H1 (cell line): ENCODE measurements around the gene SHROOM2. TPM values are rescaled to one million over a fixed set of nuclear protein-coding genes. Genes with fewer than 3 reads are reported as not detected.

Source experiments
- CBX8 ChIP-seq: fragments of 300-800, 300-1000 bp; sonication (generic); IDR thresholded peaks from 2 replicates; pipeline ENCODE4 v1.7.1; 2016; ENCODE audit warnings: low read depth, low read length, borderline replicate concordance
- CEBPB ChIP-seq: IDR thresholded peaks from 2 replicates; pipeline ENCODE4 v1.6.1; 2012; ENCODE audit warnings: low read depth, low read length
- CHD2 ChIP-seq: IDR thresholded peaks from 2 replicates; pipeline ENCODE4 v1.6.1; 2012; ENCODE audit warnings: low read length, improper control_type of control experiment
- FOSL1 ChIP-seq: IDR thresholded peaks from 2 replicates; pipeline ENCODE4 v1.6.1; 2011; ENCODE audit warnings: mild to moderate bottlenecking, low read depth, low read length, moderate library complexity; ENCODE audit not compliant: insufficient read depth
- TBP ChIP-seq: IDR thresholded peaks from 2 replicates; pipeline ENCODE4 v1.6.1; 2011; ENCODE audit warnings: low read depth, low read length, improper control_type of control experiment
- USF2 ChIP-seq: IDR thresholded peaks from 2 replicates; pipeline ENCODE4 v1.6.1; 2011; ENCODE audit warnings: low read length, improper control_type of control experiment
- polyA plus RNA-seq, 7 experiments: library from polyadenylated mRNA; depleted of rRNA in 3 of 7; stranded (reverse) in 5 of 7; unstranded in 2 of 7; fragments of >200 nt in 5 of 7; fragments of 200-250 nt in 2 of 7; gene quantifications; 1 replicate in 5 of 7; 2 replicates in 1 of 7; 4 replicates in 1 of 7; pipeline versions ENCODE4 v1.2.1 to v1.2.3, GENCODE V29; 2011 to 2013; ENCODE audit warnings: missing spikeins in 2 of 7, mixed read lengths in 2 of 7
- total RNA-seq: library from RNA; stranded (reverse); fragmentation: NEBNext Ultra II Directional; extraction: Animal tissue kit (Norgen Biotek cat#: 25700); gene quantifications from 2 replicates; pipeline ENCODE4 v1.2.1, GENCODE V29; 2021

SHROOM2 gene
- total and polyA plus RNA-seq, 2 of the 8 experiments (the other 6 are each of a cell fraction or from before 2014, with no cell fraction given): 3.4 to 14.2 TPM

GRCh38 chrX:9943420-9943819 lies 157.2 kb downstream of the SHROOM2 start (continued):
- TF ChIP-seq USF2: no peak
- no peak for TF ChIP-seq CBX8
- TF ChIP-seq TBP: no peak
- TF ChIP-seq FOSL1: no peak
- TF ChIP-seq CHD2: no peak
- no peak for TF ChIP-seq CEBPB
